ENCODE measurements around the gene GRIK5. TPM values are rescaled to one million over a fixed set of nuclear protein-coding genes. Genes with fewer than 3 reads are reported as not detected.

Gene GRIK5
- total RNA-seq, 2 experiments from 2014 or later, result 0.63 to 0.95 TPM

DNA sequence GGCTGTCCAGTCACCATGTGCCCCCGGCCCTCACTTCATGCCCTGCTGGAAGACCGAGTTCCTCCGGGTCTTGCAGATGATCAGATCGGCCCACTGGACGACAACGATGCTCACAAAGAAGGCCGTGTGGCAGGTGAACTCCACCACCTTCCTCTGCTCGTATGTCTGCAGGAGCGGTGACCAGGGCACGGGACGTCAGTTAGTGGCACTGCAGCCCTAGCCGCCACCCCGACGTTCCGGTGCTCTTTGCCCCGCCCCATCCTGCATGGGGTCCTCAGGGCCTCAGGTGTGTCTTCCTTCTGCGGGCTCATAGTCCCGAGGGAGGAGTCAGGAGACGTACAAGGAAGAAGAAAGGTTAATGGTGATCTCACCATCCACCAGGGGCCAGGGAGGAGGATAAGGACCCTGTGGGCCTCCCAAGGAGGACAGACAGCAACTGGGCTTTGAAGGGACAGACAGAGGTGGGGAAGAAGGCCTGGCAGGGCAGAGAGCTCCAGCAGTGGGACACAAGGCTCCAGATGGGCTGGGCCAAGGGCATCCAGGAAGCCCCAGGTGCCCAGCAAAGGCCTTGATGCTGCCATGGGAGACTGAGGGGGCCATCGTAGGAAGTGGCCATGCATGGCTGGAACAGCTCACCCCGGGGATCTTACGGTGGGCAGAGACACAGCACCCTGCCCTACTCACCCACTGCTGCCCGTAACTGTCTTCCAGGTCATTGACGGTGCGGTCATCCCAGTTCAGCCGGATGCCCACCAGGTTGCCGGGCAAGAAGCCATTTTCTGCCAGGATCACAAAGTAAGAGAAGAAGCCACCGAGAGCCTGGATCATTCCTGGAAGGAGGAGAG lies 101.0 kb downstream of the GRIK5 start:
- Mint-ChIP-seq H3K4me3 (no peak overlapping the region), H3K4me1 (ENCODE audit: low read depth) (peaks cover 3% of the 10 kb centered on the region), H3K9me3 (no peaks in the 10 kb centered on the region), H3K27ac (no peak overlapping the region), H3K27me3 (no peaks in the 10 kb centered on the region), H3K36me3 (ENCODE audit: low read depth) (peaks cover 1% of the 10 kb centered on the region)
- ChIA-PET POLR2A (no interaction called here), CTCF (interaction anchor here (0.7 to 0.9 kb wide), 2 partner anchors 66 to 134 kb away, joined by 3 read pairs; no protein-coding TSS in a partner anchor)
- intact Hi-C loops (cut with micrococcal nuclease), result no loop called here
- TF ChIP-seq, protein P1, sequence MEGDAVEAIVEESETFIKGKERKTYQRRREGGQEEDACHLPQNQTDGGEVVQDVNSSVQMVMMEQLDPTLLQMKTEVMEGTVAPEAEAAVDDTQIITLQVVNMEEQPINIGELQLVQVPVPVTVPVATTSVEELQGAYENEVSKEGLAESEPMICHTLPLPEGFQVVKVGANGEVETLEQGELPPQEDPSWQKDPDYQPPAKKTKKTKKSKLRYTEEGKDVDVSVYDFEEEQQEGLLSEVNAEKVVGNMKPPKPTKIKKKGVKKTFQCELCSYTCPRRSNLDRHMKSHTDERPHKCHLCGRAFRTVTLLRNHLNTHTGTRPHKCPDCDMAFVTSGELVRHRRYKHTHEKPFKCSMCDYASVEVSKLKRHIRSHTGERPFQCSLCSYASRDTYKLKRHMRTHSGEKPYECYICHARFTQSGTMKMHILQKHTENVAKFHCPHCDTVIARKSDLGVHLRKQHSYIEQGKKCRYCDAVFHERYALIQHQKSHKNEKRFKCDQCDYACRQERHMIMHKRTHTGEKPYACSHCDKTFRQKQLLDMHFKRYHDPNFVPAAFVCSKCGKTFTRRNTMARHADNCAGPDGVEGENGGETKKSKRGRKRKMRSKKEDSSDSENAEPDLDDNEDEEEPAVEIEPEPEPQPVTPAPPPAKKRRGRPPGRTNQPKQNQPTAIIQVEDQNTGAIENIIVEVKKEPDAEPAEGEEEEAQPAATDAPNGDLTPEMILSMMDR (IDR thresholded peaks at IDR 0.05), result no peak
- DNase-seq, result no peak
- ATAC-seq, result no peak

DNA sequence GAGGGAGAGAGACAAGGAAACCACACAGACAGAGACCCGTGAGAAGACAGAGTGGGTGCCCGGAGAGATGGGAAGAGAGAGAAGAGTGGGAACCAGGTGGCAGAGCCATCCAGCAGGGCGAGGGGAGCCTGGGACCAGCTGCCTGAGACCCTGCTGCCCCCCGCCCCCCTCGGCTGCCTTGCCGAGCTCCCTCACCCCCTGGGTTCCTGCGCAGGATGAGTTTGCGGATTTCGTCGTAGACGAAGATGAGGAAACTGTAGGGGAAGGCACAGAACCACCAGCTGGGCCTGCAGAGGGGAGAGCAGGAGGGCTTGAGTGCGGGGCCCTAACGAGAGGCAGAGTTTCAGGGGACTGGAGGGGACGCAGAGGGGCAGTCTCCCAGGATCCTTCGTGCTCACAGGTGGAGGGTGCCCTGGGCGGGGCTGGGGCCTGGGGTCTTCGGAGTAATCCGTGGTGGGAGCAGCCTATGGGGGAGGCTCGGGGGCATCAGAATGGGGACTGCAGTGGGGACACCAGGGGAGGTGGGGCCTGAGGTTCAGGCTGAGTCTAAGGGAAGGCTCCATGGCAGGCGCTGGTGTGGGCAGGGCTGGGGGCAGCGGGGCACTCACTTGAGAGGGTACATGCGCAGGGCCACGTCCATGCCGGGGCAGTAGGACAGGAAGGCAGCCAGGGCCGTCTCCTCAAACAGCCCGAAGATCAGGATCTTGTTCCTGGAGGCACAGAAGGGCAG lies 102.8 kb downstream of the GRIK5 start:
- H3K4me3 Mint-ChIP-seq, result no peak overlapping the region
- TF ChIP-seq, protein P1 (IDR thresholded peaks at IDR 0.05), result no peak
- H3K27ac Mint-ChIP-seq, result no peak overlapping the region
- ChIA-PET POLR2A (no interaction called here), CTCF (no interaction called here)
- no peak for ATAC-seq
- peaks cover 1% of the 10 kb centered on the region for H3K36me3 Mint-ChIP-seq (ENCODE audit: low read depth)
- intact Hi-C loops (cut with micrococcal nuclease), result no loop called here
- DNase-seq, result no peak
- H3K9me3 Mint-ChIP-seq, result no peaks in the 10 kb centered on the region
- H3K27me3 Mint-ChIP-seq, result no peaks in the 10 kb centered on the region
- H3K4me1 Mint-ChIP-seq (ENCODE audit: low read depth), result peaks cover 3% of the 10 kb centered on the region

DNA sequence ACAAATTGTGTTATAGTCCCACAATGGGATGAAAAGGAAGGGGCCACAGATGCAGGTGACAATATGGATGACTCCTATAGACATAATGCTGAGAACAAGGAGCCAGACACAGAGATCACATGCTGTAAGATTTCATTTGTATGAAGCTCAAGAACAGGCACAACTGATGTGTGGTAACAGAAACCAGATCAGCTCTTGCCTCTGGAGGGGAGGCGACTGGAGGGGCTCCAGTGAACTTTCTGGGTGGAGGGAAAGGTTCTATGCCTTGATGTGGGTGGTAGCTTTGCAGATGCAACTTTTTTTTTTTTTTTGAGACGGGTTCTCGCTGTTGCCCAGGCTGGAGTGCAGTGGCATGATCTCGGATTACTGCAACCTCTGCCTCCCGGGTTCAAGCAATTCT lies 104.9 kb downstream of the GRIK5 start:
- no peak overlapping the region for H3K4me3 Mint-ChIP-seq
- ChIA-PET CTCF (interaction anchor here (1.5 to 1.7 kb wide), 2 partner anchors 13 to 64 kb away, joined by 3 to 5 read pairs; no protein-coding TSS in a partner anchor), POLR2A (interaction anchor here (0.7 kb wide), 1 partner anchor 39 kb away, joined by 3 read pairs; no protein-coding TSS in a partner anchor)
- H3K9me3 Mint-ChIP-seq, result no peaks in the 10 kb centered on the region
- TF ChIP-seq, protein P1 (IDR thresholded peaks at IDR 0.05), result no peak
- ATAC-seq (no peak), DNase-seq (no peak)
- no peak overlapping the region for H3K27ac Mint-ChIP-seq
- H3K27me3 Mint-ChIP-seq, result no peaks in the 10 kb centered on the region
- no peaks in the 10 kb centered on the region for H3K36me3 Mint-ChIP-seq (ENCODE audit: low read depth)
- intact Hi-C loops (cut with micrococcal nuclease), result no loop called here
- peaks cover 3% of the 10 kb centered on the region for H3K4me1 Mint-ChIP-seq (ENCODE audit: low read depth)

DNA sequence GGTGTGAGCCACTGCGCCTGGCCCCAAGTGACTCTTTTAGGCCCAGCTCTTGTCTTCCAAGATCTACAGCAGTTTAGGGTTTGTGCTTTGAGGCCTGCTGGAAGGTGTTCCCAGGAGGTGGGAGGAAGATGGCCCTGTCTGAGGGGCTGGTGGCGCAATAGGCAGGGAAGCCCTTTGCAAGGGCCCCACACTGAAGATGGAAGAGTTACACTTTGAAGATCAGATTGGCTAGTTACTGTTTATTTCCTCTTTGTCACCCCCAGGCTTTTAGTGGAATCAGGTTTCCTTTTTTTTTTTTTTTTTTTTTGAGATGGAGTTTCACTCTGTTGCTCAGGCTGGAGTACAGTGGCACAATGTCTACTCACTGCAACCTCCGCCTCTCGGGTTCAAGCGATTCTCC lies 109.0 kb downstream of the GRIK5 start:
- no peak overlapping the region for H3K4me3 Mint-ChIP-seq
- DNase-seq, result no peak
- TF ChIP-seq, protein P1 (IDR thresholded peaks at IDR 0.05), result no peak
- ChIA-PET CTCF (interaction anchor here (0.8 to 4.6 kb wide), 4 partner anchors 18 to 208 kb away, joined by 3 to 18 read pairs (median 8); no protein-coding TSS in a partner anchor), POLR2A (no interaction called here)
- ATAC-seq, result no peak
- H3K27me3 Mint-ChIP-seq, result no peaks in the 10 kb centered on the region
- no peak overlapping the region for H3K27ac Mint-ChIP-seq
- intact Hi-C loops (cut with micrococcal nuclease), result no loop called here
- no peaks in the 10 kb centered on the region for H3K9me3 Mint-ChIP-seq
- peaks cover 18% of the 10 kb centered on the region for H3K4me1 Mint-ChIP-seq (ENCODE audit: low read depth)
- H3K36me3 Mint-ChIP-seq (ENCODE audit: low read depth), result peaks cover 1% of the 10 kb centered on the region
